ENCODE measurements around the gene NRXN3.

DNA sequence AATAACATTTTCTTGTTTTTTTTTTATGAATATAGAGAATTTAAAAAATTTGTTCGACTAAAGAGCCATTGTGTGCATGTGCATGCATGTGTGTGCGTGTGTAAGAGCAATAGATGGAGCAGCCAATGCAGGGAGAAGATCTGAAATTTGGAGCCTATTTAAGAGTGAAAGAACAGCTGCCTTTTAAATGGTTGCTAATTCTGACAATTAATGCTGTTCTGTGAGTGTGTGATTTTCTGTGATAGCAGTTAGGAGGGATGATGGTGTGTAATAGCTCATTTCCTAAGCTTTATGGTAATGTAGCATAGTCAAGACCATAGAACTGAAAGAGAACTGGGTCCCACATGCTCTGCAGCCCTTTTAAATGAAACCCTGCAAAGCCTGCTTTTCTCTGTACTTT lies 137.9 kb downstream of the NRXN3 start:
- TF ChIP-seq EZH2 (IDR thresholded peaks at IDR 0.05; ENCODE audit: insufficient read depth, poor library complexity, severe bottlenecking) (no peak), EZH2phosphoT487 (IDR thresholded peaks at IDR 0.05; ENCODE audit: insufficient read depth, low read depth) (no peak)
